ENCODE results near the gene ATIC. TPM values are rescaled to one million over a fixed set of nuclear protein-coding genes. Genes with fewer than 3 reads are reported as not detected.

ATIC gene
- total RNA-seq, 2 donors from 2014 or later: 23.7 to 46.6 TPM

GRCh38 chr2:215364157-215365155 lies 52.6 kb downstream of the ATIC start:
- DNase-seq (ENCODE audit: low spot score): no peak
- intact Hi-C loops (cut with DNase I): no loop called here
- TF ChIP-seq POLR2AphosphoS5 (IDR thresholded peaks at IDR 0.05) (no peak), CTCF (IDR thresholded peaks at IDR 0.05) (no peak), POLR2A (IDR thresholded peaks at IDR 0.05) (no peak)
- WGBS: 93% methylated on average over 10 of the region's 10 CpGs
- Histone ChIP-seq H3K9me3 (no peaks in the 10 kb centered on the region), H3K27me3 (replicated peaks; ENCODE audit: insufficient read depth) (no peaks in the 10 kb centered on the region), H3K4me3 (no peak overlapping the region), H3K4me1 (replicated peaks) (no peaks in the 10 kb centered on the region), H3K36me3 (no peaks in the 10 kb centered on the region), H3K27ac (no peak overlapping the region)

GRCh38 chr2:215365184-215365658 lies 53.4 kb downstream of the ATIC start:
- Histone ChIP-seq H3K27ac (no peak overlapping the region), H3K4me3 (no peak overlapping the region), H3K27me3 (replicated peaks; ENCODE audit: insufficient read depth) (no peaks in the 10 kb centered on the region), H3K36me3 (no peaks in the 10 kb centered on the region), H3K4me1 (replicated peaks) (no peaks in the 10 kb centered on the region), H3K9me3 (no peaks in the 10 kb centered on the region)
- TF ChIP-seq POLR2AphosphoS5 (IDR thresholded peaks at IDR 0.05): no peak
- TF ChIP-seq CTCF (IDR thresholded peaks at IDR 0.05): no peak
- TF ChIP-seq POLR2A (IDR thresholded peaks at IDR 0.05): no peak
- 83% methylated on average over 4 of the region's 4 CpGs for WGBS
- no peak for DNase-seq (ENCODE audit: low spot score)
- intact Hi-C loops (cut with DNase I): no loop called here

- DNase-seq (ENCODE audit: low spot score): no peak
- H3K9me3 ChIP-seq: no peaks in the 10 kb centered on the region
- no peaks in the 10 kb centered on the region for H3K27me3 ChIP-seq (replicated peaks; ENCODE audit: insufficient read depth)
- no peaks in the 10 kb centered on the region for H3K4me1 ChIP-seq (replicated peaks)
- no peak overlapping the region for H3K27ac ChIP-seq
- intact Hi-C loops (cut with DNase I): no loop called here
- no peak overlapping the region for H3K4me3 ChIP-seq
- 85% methylated on average over 4 of the region's 4 CpGs for WGBS
- no peak for TF ChIP-seq CTCF (IDR thresholded peaks at IDR 0.05)
- TF ChIP-seq POLR2AphosphoS5 (IDR thresholded peaks at IDR 0.05): no peak
- no peak for TF ChIP-seq POLR2A (IDR thresholded peaks at IDR 0.05)
- no peaks in the 10 kb centered on the region for H3K36me3 ChIP-seq
Measured at GRCh38 chr2:215366440-215367032, 54.7 kb downstream of the ATIC start.

- intact Hi-C loops (cut with DNase I): no loop called here
- no peaks in the 10 kb centered on the region for H3K36me3 ChIP-seq
- TF ChIP-seq POLR2AphosphoS5 (IDR thresholded peaks at IDR 0.05) (no peak), CTCF (IDR thresholded peaks at IDR 0.05) (no peak), POLR2A (IDR thresholded peaks at IDR 0.05) (no peak)
- DNase-seq (ENCODE audit: low spot score): no peak
- no peak overlapping the region for H3K27ac ChIP-seq
- no peaks in the 10 kb centered on the region for H3K4me1 ChIP-seq (replicated peaks)
- H3K27me3 ChIP-seq (replicated peaks; ENCODE audit: insufficient read depth): no peaks in the 10 kb centered on the region
- no peak overlapping the region for H3K4me3 ChIP-seq
- no peaks in the 10 kb centered on the region for H3K9me3 ChIP-seq
- WGBS: 89% methylated on average over 11 of the region's 11 CpGs
Measured at GRCh38 chr2:215367662-215368492, 56.0 kb downstream of the ATIC start.
